WERI-Rb-1 (cell line): ENCODE results near the gene SP110.

Experiments used
- DNase-seq: peaks from one replicate; pipeline ENCODE4 v3.0.0-alpha.2; 2020
- H3K27ac ChIP-seq: fragments of 250-450 bp; sonication (Bioruptor Pico); 2 replicates; pipeline ENCODE4 v1.5.1; 2020; ENCODE audit warnings: mild to moderate bottlenecking, moderate library complexity
- H3K27me3 ChIP-seq: fragments of 250-450 bp; sonication (Bioruptor Pico); 2 replicates; pipeline ENCODE4 v1.5.1; 2021; ENCODE audit warnings: mild to moderate bottlenecking, low read depth, moderate library complexity; ENCODE audit not compliant: insufficient read depth, severe bottlenecking
- H3K36me3 ChIP-seq: fragments of 250-450 bp; sonication (Bioruptor Pico); 2 replicates; pipeline ENCODE4 v1.5.1; 2020; ENCODE audit warnings: mild to moderate bottlenecking, moderate library complexity
- H3K4me3 ChIP-seq: 2 replicates; pipeline ENCODE4 v1.5.1; 2011; ENCODE audit warnings: low read depth, mild to moderate bottlenecking, control low read depth, low read length
- H3K9me3 ChIP-seq: fragments of 250-450 bp; sonication (Bioruptor Pico); 2 replicates; pipeline ENCODE4 v1.5.1; 2021; ENCODE audit warnings: mild to moderate bottlenecking, moderate library complexity; ENCODE audit not compliant: severe bottlenecking
- CTCF ChIP-seq: IDR thresholded peaks from 2 replicates; pipeline ENCODE4 v1.5.1; 2011; ENCODE audit warnings: low read depth, mild to moderate bottlenecking, control low read depth, inconsistent platforms, low read length

SP110 gene

DNA sequence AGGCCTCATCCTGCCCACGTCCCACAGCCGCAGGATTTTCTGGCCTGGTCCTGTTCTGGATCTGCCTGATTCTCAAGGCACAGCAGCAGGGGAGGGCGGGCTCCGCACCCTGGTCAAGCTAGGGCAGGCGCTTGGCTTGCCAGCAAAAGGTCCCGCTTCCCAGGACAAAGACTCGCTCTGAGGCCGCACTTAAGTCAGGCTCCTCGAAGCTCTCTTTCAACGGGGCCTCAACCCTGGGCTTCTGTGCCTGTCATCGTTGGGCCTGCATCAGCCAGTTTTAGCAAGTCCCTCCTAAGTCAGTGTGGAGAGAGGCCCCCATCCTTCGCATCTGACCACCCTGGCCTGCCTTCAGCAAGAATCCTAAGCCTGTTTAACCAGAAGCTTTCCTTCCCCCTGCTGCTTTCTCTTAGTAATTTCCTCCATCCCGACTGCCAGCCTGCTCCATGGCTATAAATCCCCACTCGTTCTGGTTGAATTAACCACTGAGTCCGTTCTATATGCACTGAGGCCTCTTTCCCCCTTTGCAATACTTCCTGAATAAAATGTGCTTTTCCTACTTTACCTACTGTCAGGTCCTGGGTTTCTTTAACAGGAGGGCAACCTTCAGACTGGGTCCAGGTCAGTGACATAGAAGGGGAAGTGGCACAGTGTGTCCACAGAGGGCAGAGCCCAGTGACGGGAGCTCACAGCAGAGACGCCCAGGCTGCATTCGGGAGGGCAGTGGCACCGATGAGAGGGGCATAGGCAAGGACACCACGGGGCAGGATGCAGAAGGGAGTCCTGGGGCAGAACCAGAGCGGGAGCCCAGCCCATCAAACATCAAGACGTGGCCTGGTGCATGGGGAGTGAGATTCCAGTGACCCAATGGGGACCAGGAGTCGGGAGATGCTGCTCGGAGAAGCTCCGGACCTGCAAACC, 62.7 kb downstream of the SP110 start:
- no peak overlapping the region for H3K27ac ChIP-seq
- no peak overlapping the region for H3K4me3 ChIP-seq
- peaks cover 60% of the 10 kb centered on the region for H3K27me3 ChIP-seq
- H3K36me3 ChIP-seq = no peaks in the 10 kb centered on the region
- no peak for DNase-seq
- no peaks in the 10 kb centered on the region for H3K9me3 ChIP-seq
- TF ChIP-seq CTCF = no peak

DNA sequence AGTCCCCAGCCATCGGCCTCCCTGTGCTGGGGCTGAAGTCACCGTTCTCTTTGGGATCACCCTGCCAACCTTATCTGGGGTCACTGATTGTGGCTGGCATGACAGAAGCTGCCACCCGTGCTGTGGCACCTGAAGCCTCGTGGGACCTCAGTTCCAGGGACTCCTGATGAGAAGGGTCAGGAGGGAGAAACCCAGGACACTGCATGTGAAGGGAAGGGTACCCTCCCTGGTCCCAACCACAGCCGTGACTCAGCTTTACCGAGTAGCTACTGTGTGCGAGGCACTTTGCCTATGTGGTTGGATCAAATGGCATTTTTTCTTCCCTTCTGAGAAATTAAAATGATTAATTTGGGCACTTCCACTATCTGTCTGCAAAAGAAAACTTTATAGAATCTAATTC, 64.4 kb downstream of the SP110 start:
- no peak overlapping the region for H3K27ac ChIP-seq
- no peaks in the 10 kb centered on the region for H3K9me3 ChIP-seq
- peaks cover 54% of the 10 kb centered on the region for H3K27me3 ChIP-seq
- TF ChIP-seq CTCF = no peak
- H3K4me3 ChIP-seq = no peak overlapping the region
- no peaks in the 10 kb centered on the region for H3K36me3 ChIP-seq
- DNase-seq = no peak

DNA sequence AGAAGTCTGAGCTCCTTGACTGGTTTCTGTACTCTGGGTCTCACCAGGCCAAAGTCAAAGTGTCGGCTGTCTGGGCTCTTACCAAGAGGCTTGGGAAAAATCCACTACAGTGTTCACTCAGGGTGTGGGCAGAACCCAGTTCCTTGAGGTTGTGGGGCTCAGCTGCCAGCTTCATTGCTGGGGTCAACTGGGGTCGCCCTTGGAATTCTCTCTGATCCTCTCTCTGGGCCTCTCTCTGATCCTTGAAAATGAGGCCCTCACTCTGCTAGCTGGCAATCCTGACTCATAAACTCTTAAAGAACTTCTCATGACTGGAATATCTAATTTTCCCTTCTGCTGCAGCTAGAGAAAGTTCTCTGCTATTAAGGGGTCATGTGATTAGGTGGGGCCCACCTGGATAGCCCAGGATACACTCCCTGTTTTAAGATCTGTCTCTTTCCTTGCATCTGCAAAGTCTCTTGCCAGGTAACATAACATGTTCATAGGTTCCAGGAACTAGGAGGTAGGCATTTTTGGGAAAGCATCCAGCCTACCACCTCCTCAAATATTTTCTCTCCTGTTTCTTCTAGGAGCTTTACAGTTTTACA, 66.3 kb downstream of the SP110 start:
- no peak overlapping the region for H3K4me3 ChIP-seq
- DNase-seq = no peak
- no peak for TF ChIP-seq CTCF
- peaks cover 47% of the 10 kb centered on the region for H3K27me3 ChIP-seq
- H3K9me3 ChIP-seq = no peaks in the 10 kb centered on the region
- H3K36me3 ChIP-seq = no peaks in the 10 kb centered on the region
- H3K27ac ChIP-seq = no peak overlapping the region

GRCh38 chr2:230152334-230152733, 67.5 kb downstream of the SP110 start:
- TF ChIP-seq CTCF = no peak
- no peak for DNase-seq

GRCh38 chr2:230144355-230144754, 75.4 kb downstream of the SP110 start:
- Histone ChIP-seq H3K36me3 (no peaks in the 10 kb centered on the region), H3K27me3 (peaks cover 47% of the 10 kb centered on the region), H3K4me3 (no peak overlapping the region), H3K9me3 (no peaks in the 10 kb centered on the region), H3K27ac (no peak overlapping the region)
- no peak for DNase-seq
- no peak for TF ChIP-seq CTCF

More at GRCh38 chr2:230152334-230152733, 67.5 kb downstream of the SP110 start:
- no peaks in the 10 kb centered on the region for H3K36me3 ChIP-seq
- H3K4me3 ChIP-seq = no peak overlapping the region
- H3K27ac ChIP-seq = no peak overlapping the region
- H3K27me3 ChIP-seq = peaks cover 47% of the 10 kb centered on the region
- no peaks in the 10 kb centered on the region for H3K9me3 ChIP-seq
